ENCODE data around the gene FABP2.
"Not testable (repeated sequence)": the region's sequence is repeated elsewhere in the genome, so short reads cannot be mapped to it uniquely, and the experiment has no call there.

FABP2 gene

GRCh38 chr4:119321921-119322687, at the start of gene FABP2:
Gene FABP2, minus strand, starts transcription at chr4:119322138. Its CDS starts 36 bp downstream, at chr4:119322102.
- no peak for DNase-seq (ENCODE audit: low spot score)

GRCh38 chr4:119370951-119371683, 49.2 kb upstream of the FABP2 start:
- not testable (repeated sequence) for DNase-seq (ENCODE audit: low spot score)

GRCh38 chr4:119370392-119370791, 48.5 kb upstream of the FABP2 start:
- DNase-seq (ENCODE audit: low spot score), result not testable (repeated sequence)

GRCh38 chr4:119366802-119367201, 44.9 kb upstream of the FABP2 start:
- not testable (repeated sequence) for DNase-seq (ENCODE audit: low spot score)

- DNase-seq (ENCODE audit: low spot score), result not testable (repeated sequence)
These were observed 42.3 kb upstream of the FABP2 start for GRCh38 chr4:119364203-119364602.

- DNase-seq (ENCODE audit: low spot score), result not testable (repeated sequence)
These were observed 41.4 kb upstream of the FABP2 start for GRCh38 chr4:119363372-119363771.

GRCh38 chr4:119362413-119362812, 40.5 kb upstream of the FABP2 start:
- not testable (repeated sequence) for DNase-seq (ENCODE audit: low spot score)

GRCh38 chr4:119359873-119360272, 37.9 kb upstream of the FABP2 start:
- DNase-seq (ENCODE audit: low spot score), result not testable (repeated sequence)

- not testable (repeated sequence) for DNase-seq (ENCODE audit: low spot score)
These were observed 34.9 kb upstream of the FABP2 start for GRCh38 chr4:119356796-119357195.

GRCh38 chr4:119356041-119356440, 34.1 kb upstream of the FABP2 start:
- not testable (repeated sequence) for DNase-seq (ENCODE audit: low spot score)

- not testable (repeated sequence) for DNase-seq (ENCODE audit: low spot score)
These were observed 31.4 kb upstream of the FABP2 start for GRCh38 chr4:119353364-119353763.

- DNase-seq (ENCODE audit: low spot score), result not testable (repeated sequence)
These were observed 26.2 kb upstream of the FABP2 start for GRCh38 chr4:119348169-119348568.

GRCh38 chr4:119343293-119343692, 21.4 kb upstream of the FABP2 start:
- not testable (repeated sequence) for DNase-seq (ENCODE audit: low spot score)

GRCh38 chr4:119339895-119340294, 18.0 kb upstream of the FABP2 start:
- DNase-seq (ENCODE audit: low spot score), result not testable (repeated sequence)

GRCh38 chr4:119337010-119337409, 15.1 kb upstream of the FABP2 start:
- no peak for DNase-seq (ENCODE audit: low spot score)

- DNase-seq (ENCODE audit: low spot score), result not testable (repeated sequence)
These were observed 14.5 kb upstream of the FABP2 start for GRCh38 chr4:119336332-119336979.

- DNase-seq (ENCODE audit: low spot score), result no peak
These were observed 8.1 kb upstream of the FABP2 start for GRCh38 chr4:119329835-119330620.

GRCh38 chr4:119328695-119329094, 6.8 kb upstream of the FABP2 start:
- DNase-seq (ENCODE audit: low spot score), result no peak

- DNase-seq (ENCODE audit: low spot score), result no peak
These were observed 3.9 kb downstream of the FABP2 start for GRCh38 chr4:119317990-119318389.

GRCh38 chr4:119315036-119315435, 6.9 kb downstream of the FABP2 start:
- no peak for DNase-seq (ENCODE audit: low spot score)

GRCh38 chr4:119314356-119314755, 7.6 kb downstream of the FABP2 start:
- no peak for DNase-seq (ENCODE audit: low spot score)

GRCh38 chr4:119313237-119313636, 8.7 kb downstream of the FABP2 start:
- DNase-seq (ENCODE audit: low spot score), result no peak
